HG03135 (cell line): Measurements from ENCODE around the gene NDUFS1.
A peak's percentile ranks its signal among the peaks of the same experiment; 100 is the strongest.
"Not testable (repeated sequence)": the region's sequence is repeated elsewhere in the genome, so short reads cannot be mapped to it uniquely, and the experiment has no call there.

Source experiments
- ATAC-seq: cut with Tn5 transposase; IDR thresholded peaks from one replicate; pipeline ENCODE4 v1.9.1; 2021; ENCODE audit warnings: mild to moderate bottlenecking, moderate library complexity; ENCODE audit not compliant: unreplicated experiment

NDUFS1 gene

GRCh38 chr2:206163251-206163880 lies 4.1 kb upstream of the NDUFS1 start:
- no peak for ATAC-seq

GRCh38 chr2:206162401-206162800 lies 3.2 kb upstream of the NDUFS1 start:
- not testable (repeated sequence) for ATAC-seq

- ATAC-seq, result no peak
These were observed 1.5 kb upstream of the NDUFS1 start for GRCh38 chr2:206160807-206161179.

- ATAC-seq, result peak; percentile 46
These were observed 1.0 kb upstream of the NDUFS1 start for GRCh38 chr2:206160125-206160806.

- ATAC-seq, result peak; percentile 18
These were observed 490 bp downstream of the NDUFS1 start for GRCh38 chr2:206158563-206159345.

- not testable (repeated sequence) for ATAC-seq
These were observed 2.2 kb downstream of the NDUFS1 start for GRCh38 chr2:206157014-206157413.

GRCh38 chr2:206154197-206154596 lies 5.0 kb downstream of the NDUFS1 start:
- peak; percentile 43 for ATAC-seq

- no peak for ATAC-seq
These were observed 8.6 kb downstream of the NDUFS1 start for GRCh38 chr2:206150631-206151030.

GRCh38 chr2:206150168-206150567 lies 9.1 kb downstream of the NDUFS1 start:
- ATAC-seq, result no peak

- ATAC-seq, result no peak
These were observed 9.9 kb downstream of the NDUFS1 start for GRCh38 chr2:206149330-206149729.

- no peak for ATAC-seq
These were observed 13.6 kb downstream of the NDUFS1 start for GRCh38 chr2:206145665-206146064.

GRCh38 chr2:206144383-206144782 lies 14.9 kb downstream of the NDUFS1 start:
- ATAC-seq, result no peak

GRCh38 chr2:206143451-206143850 lies 15.8 kb downstream of the NDUFS1 start:
- ATAC-seq, result no peak

GRCh38 chr2:206127656-206128055 lies 31.6 kb downstream of the NDUFS1 start:
- no peak for ATAC-seq

GRCh38 chr2:206125901-206126300 lies 33.3 kb downstream of the NDUFS1 start:
- ATAC-seq, result no peak

GRCh38 chr2:206122569-206122968 lies 36.7 kb downstream of the NDUFS1 start:
- not testable (repeated sequence) for ATAC-seq

- no peak for ATAC-seq
These were observed 43.0 kb downstream of the NDUFS1 start for GRCh38 chr2:206116278-206116677.

- ATAC-seq, result no peak
These were observed 44.1 kb downstream of the NDUFS1 start for GRCh38 chr2:206115026-206115578.

GRCh38 chr2:206112846-206113547 lies 46.2 kb downstream of the NDUFS1 start:
- ATAC-seq, result no peak

- ATAC-seq, result no peak
These were observed 47.1 kb downstream of the NDUFS1 start for GRCh38 chr2:206112108-206112507.

GRCh38 chr2:206108713-206109112 lies 50.5 kb downstream of the NDUFS1 start:
- ATAC-seq, result no peak
